GM12865 (cell line): ENCODE measurements around the gene MAP3K19.

Experiments
- DNase-seq: peaks from one replicate; pipeline ENCODE4 v3.0.0; 2010; ENCODE audit warnings: low read depth
- H3K4me3 ChIP-seq: 2 replicates; pipeline ENCODE4 v1.5.1; 2011; ENCODE audit warnings: mild to moderate bottlenecking, low read depth, low read length, control low read depth
- CTCF ChIP-seq: IDR thresholded peaks from 2 replicates; pipeline ENCODE4 v1.5.1; 2011; ENCODE audit warnings: low read length, control low read depth, low read depth, inconsistent platforms; ENCODE audit not compliant: insufficient read depth; ENCODE audit errors: missing control alignments

Gene MAP3K19

GRCh38 chr2:134919341-134920210, 127.7 kb downstream of the MAP3K19 start:
- DNase-seq = peak; percentile 70
- TF ChIP-seq CTCF = no peak
- peak overlapping the region; percentile 93 for H3K4me3 ChIP-seq

- no peak for TF ChIP-seq CTCF
- peak; percentile 99 for DNase-seq
- H3K4me3 ChIP-seq = peak within 1 kb of the TSS; percentile 93
Observed at GRCh38 chr2:134918526-134919340, 128.5 kb downstream of the MAP3K19 start, which contains the start of gene CCNT2. Gene CCNT2 (plus strand): TSS chr2:134918822. CDS start chr2:134918855, 33 bp downstream.

GRCh38 chr2:134917888-134918525, 129.2 kb downstream of the MAP3K19 start:
- peak; percentile 96 for DNase-seq
- peak overlapping the region; percentile 57 for H3K4me3 ChIP-seq
- peak; percentile 17 for TF ChIP-seq CTCF

- no peak for TF ChIP-seq CTCF
- DNase-seq = peak; percentile 45
- peak overlapping the region; percentile 57 for H3K4me3 ChIP-seq
Observed at GRCh38 chr2:134917360-134917865, 129.8 kb downstream of the MAP3K19 start.
